GM19324 (cell line): Measurements from ENCODE around the gene VCY.
"Not testable (repeated sequence)": the region's sequence is repeated elsewhere in the genome, so short reads cannot be mapped to it uniquely, and the experiment has no call there.

Experiments used
- ATAC-seq: cut with Tn5 transposase; IDR thresholded peaks from one replicate; pipeline ENCODE4 v1.9.1; 2021; ENCODE audit warnings: mild to moderate bottlenecking, moderate library complexity; ENCODE audit not compliant: unreplicated experiment, low FRiP score

Gene VCY

GRCh38 chrY:13986373-13986772 is at the start of gene VCY:
Gene VCY (minus strand): TSS chrY:13986473. CDS start chrY:13986440, 33 bp downstream.
- ATAC-seq = not testable (repeated sequence)

GRCh38 chrY:14030395-14030794 is 44.1 kb upstream of the VCY start:
- ATAC-seq = not testable (repeated sequence)

GRCh38 chrY:14011916-14012315 is 25.6 kb upstream of the VCY start:
- not testable (repeated sequence) for ATAC-seq

- not testable (repeated sequence) for ATAC-seq
These were observed 43.9 kb downstream of the VCY start for GRCh38 chrY:13942406-13942805.
